ENCODE results near the gene BMS1. TPM values are rescaled to one million over a fixed set of nuclear protein-coding genes. Genes with fewer than 3 reads are reported as not detected.
A peak's percentile ranks its signal among the peaks of the same experiment; 100 is the strongest.

The BMS1 gene
- total RNA-seq, 1 experiment from 2014 or later = 40.0 TPM

DNA sequence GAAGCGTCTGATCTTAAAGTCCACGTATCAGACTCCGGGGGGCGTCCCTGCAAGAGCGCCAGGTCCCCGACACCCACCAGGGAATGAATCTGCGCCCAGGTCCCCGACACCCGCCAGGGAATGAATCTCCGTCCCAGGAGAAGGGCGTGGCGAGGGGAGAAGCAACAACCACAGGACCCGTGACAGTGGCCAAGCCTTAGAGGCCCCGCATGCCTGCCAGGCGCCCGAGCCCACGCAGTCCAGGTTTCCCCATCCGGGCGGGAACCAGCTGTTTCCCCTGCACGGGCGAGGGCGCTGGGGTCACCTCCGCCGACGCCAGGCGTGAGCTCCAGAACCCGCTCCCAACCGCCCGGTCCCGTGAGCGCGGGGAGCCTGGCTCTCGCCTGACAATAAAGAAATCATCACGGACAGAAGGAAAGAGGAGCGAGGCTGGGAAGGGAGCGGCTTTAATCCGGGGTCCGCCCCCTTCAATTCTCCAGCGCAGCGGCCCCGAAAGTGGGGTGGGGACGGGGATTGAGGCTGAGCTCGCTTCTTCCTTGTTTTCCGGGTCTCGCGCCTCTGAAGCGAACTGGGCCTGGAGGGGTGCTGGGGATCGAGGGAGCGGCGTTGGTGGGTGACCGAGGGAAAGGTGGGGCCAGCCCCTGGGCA lies 29.0 kb upstream of the BMS1 start:
- ChIA-PET RAD21 (ENCODE audit: low non-redundant PET in 1 of 2, low total read pairs in 2 of 2, uncharacterized antibody in 2 of 2, unreplicated experiment in 2 of 2) (interaction anchor here in 1 of 2 experiments (2.0 kb wide), 1 partner anchor 30 kb away, joined by 4 read pairs; no protein-coding TSS in a partner anchor), POLR2A (interaction anchor here (1.1 to 2.4 kb wide), 2 partner anchors 9 to 30 kb away, joined by 3 to 12 read pairs; partner anchors contain the start of gene BMS1), CTCF (interaction anchor here (0.8 to 2.0 kb wide), 8 partner anchors 9 to 326 kb away, joined by 3 to 13 read pairs (median 5); partner anchors contain the start of gene BMS1)
- Histone ChIP-seq H3K27ac (ENCODE audit: low read depth, low read length) (peak overlapping the region; percentile 63; the same call in 1 of the 2 replicates), H3K36me3 (ENCODE audit: control insufficient read depth in 1 of 2, insufficient read depth in 2 of 2, low read length in 2 of 2) (no peaks in the 10 kb centered on the region), H3K27me3 (ENCODE audit: insufficient read depth, low read length) (no peaks in the 10 kb centered on the region), H2AFZ (ENCODE audit: low read depth, low read length, poor library complexity, severe bottlenecking) (peak overlapping the region; percentile 66), H3K9me3 (ENCODE audit: control insufficient read depth in 1 of 2, insufficient read depth in 1 of 2, low read depth in 1 of 2, low read length in 2 of 2) (no peaks in the 10 kb centered on the region), H3K4me1 (ENCODE audit: control insufficient read depth in 1 of 2, insufficient read depth in 2 of 2, low read length in 2 of 2) (peaks cover 8 to 29% of the 10 kb centered on the region in 2 experiments), H3K4me3 (replicated peaks in 1 of 2; ENCODE audit: low read depth in 1 of 2, low read length in 2 of 2) (peak overlapping the region; percentile 59 to 68), H3K9ac (ENCODE audit: low read length) (peak overlapping the region; percentile 60), H3K4me2 (ENCODE audit: low read length) (peak overlapping the region; percentile 98), H4K20me1 (ENCODE audit: insufficient read depth) (no peaks in the 10 kb centered on the region), H3K9me2 (ENCODE audit: insufficient read depth) (no peaks in the 10 kb centered on the region), H3K79me2 (ENCODE audit: insufficient read depth, low read length) (no peaks in the 10 kb centered on the region)
- peak; percentile 39 for ATAC-seq
- no TSS peak for BruUV-seq (replicated peaks)
- DNase-seq (ENCODE audit: low read depth, low spot score) = no peak
- intact Hi-C loops (cut with micrococcal nuclease) = loop anchor here (1.0 to 5.0 kb wide), 4 partner anchors 29 to 351 kb away; partner anchors contain the start of genes BMS1 and ZNF33B
- TF ChIP-seq YY1 (IDR thresholded peaks at IDR 0.05; ENCODE audit: extremely low read depth, insufficient replicate concordance, low read depth, low read length) (no peak), EZH2phosphoT487 (IDR thresholded peaks at IDR 0.05; ENCODE audit: borderline replicate concordance) (no peak), ZFX (IDR thresholded peaks at IDR 0.05) (no peak), SRF (IDR thresholded peaks at IDR 0.05; ENCODE audit: low read depth) (no peak), POLR2A (IDR thresholded peaks at IDR 0.05; ENCODE audit: borderline replicate concordance, extremely low read depth, insufficient read depth, insufficient read length) (no peak)
- TF ChIP-seq, protein P1, sequence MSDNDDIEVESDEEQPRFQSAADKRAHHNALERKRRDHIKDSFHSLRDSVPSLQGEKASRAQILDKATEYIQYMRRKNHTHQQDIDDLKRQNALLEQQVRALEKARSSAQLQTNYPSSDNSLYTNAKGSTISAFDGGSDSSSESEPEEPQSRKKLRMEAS (IDR thresholded peaks at IDR 0.05) = no peak
- TF ChIP-seq, protein P2, sequence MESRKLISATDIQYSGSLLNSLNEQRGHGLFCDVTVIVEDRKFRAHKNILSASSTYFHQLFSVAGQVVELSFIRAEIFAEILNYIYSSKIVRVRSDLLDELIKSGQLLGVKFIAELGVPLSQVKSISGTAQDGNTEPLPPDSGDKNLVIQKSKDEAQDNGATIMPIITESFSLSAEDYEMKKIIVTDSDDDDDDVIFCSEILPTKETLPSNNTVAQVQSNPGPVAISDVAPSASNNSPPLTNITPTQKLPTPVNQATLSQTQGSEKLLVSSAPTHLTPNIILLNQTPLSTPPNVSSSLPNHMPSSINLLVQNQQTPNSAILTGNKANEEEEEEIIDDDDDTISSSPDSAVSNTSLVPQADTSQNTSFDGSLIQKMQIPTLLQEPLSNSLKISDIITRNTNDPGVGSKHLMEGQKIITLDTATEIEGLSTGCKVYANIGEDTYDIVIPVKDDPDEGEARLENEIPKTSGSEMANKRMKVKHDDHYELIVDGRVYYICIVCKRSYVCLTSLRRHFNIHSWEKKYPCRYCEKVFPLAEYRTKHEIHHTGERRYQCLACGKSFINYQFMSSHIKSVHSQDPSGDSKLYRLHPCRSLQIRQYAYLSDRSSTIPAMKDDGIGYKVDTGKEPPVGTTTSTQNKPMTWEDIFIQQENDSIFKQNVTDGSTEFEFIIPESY (IDR thresholded peaks at IDR 0.05; ENCODE audit: extremely low read depth, insufficient replicate concordance, low read length) = no peak
